NCI-H2081 (cell line): Measurements from ENCODE around the gene AKT3.

ENCODE experiments used
- DNase-seq, 2 experiments: peaks; one replicate each; lab custom pipeline; 2025; lab: John Stamatoyannopoulos, UW

The AKT3 gene

DNA sequence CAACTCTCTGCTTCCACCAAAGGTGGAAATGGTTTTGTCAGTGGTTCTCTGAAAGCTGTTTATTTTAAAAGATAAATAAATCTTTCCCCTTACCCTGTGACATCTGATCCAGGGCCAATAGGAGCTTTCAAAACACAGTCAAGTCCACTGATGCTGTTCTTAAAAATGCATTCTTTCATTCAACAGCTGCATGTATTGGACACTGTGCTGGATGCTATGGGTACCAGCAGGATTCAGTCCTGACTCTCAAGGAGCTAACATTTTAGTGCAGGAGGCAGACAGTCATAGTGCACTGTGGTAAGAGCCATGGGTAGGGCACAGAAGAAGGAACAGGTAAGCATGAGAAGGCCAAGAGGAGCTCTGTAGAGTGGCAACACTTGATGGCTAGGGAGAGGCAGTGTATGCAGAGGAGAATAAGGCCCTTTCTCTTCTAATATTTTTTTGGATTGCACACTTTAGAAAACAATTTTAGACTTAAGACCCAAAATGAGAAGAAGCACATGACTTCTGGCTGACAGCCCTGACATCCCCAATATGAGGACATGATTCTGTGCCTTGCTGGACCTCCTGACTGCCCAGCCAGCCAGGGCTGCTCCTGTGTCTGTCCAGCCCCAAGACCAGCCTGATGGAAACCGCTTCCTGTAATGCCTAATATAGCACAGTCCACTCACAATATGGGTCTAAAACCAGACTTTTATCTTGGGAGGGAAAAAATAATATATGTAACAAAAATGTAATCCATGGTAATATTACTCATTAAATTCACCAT lies 386.9 kb downstream of the AKT3 start:
- DNase-seq, result no peak

- DNase-seq, result no peak
Measured at GRCh38 chr1:243461700-243462099, 388.3 kb downstream of the AKT3 start.

DNA sequence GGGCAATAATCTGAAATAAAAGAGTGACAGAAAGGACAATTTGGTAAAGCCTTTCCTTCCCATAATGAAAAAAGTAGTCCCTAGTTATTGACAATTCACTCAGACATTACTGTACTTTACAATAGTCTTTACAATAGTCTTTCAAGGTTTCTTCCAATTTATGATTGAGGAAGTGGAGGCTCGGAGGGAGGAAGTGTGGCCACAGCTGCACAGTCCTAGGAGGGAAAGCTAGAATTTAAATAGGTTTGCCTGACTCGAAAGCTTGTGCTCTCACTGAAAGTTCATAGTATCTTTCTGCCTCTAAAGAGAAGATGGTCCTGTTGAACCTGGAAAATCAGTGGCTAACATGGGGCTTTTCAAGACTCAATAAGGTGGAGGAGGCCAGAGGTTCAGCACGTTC lies 391.0 kb downstream of the AKT3 start:
- no peak for DNase-seq

- DNase-seq, result peak in 1 of 2 experiments; percentile 51
Measured at GRCh38 chr1:243457363-243457982, 392.6 kb downstream of the AKT3 start.

GRCh38 chr1:243455760-243456651 lies 394.0 kb downstream of the AKT3 start:
- no peak for DNase-seq

DNA sequence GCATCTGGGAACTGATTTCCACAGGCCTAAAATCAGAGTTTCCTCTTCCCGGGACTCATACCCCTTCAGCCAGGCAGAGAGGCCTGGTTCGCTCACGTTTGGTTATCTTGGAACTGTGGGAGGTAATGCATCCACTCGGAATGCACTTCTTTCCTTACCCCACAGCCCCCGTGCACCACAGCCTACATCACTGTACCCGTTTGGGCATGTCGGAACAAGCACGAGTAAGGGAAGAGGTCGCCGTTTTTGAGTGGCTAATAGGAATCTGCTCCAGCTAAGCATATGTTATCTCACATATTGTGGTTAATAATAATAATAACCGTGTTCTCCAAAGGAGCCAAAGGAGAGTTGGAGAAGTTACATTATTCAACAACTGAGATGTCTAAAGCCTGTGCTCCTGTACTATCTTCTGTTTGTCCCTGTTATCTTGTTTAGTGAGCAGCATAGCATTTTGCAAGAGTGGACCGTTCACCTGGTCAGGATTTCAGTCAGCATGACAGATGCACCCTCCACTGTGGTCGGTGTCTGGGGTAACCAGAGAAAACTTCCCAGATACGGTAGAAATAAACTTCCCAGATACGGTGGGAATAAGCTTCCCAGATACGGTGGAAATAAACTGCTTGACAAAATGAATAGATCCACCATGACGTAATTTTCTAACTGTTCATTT lies 395.6 kb downstream of the AKT3 start:
- no peak for DNase-seq

- no peak for DNase-seq
Measured at GRCh38 chr1:243452092-243452491, 398.0 kb downstream of the AKT3 start.

- no peak for DNase-seq
Measured at GRCh38 chr1:243449373-243449772, 400.7 kb downstream of the AKT3 start.

DNA sequence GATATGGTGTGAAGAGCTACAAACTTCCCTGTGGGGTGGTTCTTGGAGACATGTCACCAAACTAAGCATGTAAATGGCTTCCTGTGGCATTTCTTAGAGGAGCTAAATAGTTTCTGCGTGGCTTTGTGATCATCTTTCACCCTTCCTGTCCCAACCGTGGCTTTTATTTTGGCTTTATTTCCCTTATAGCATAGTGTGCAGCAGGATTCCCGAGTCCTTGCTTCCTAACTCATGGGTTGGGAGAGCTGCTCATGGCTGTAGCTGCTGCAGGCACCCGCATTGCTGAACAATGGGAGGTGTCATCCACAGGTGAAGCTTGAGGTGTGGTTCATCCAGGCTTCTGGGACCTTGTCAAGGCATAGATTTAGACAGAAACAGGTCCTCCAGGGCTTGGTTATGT lies 402.2 kb downstream of the AKT3 start:
- no peak for DNase-seq

GRCh38 chr1:243447347-243447746 lies 402.7 kb downstream of the AKT3 start:
- DNase-seq, result no peak

DNA sequence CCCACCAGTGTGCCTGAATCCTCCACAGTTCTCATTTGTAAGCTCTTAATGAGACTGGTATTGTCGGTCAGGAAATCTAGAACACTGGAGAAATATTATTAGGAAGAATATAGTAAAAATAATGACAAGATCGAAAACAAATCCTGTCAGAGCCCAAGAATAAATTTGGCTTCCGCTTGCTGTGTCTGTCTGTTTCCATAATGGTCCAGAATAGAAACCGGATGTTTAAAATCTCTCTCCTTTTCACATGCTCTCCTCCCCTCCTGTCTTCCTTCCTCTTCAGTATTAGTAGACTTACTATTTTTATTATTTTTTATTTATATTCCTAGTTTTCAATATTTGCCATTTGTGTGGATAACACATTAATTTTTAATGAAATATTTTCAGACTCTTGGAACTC lies 406.5 kb downstream of the AKT3 start:
- no peak for DNase-seq

DNA sequence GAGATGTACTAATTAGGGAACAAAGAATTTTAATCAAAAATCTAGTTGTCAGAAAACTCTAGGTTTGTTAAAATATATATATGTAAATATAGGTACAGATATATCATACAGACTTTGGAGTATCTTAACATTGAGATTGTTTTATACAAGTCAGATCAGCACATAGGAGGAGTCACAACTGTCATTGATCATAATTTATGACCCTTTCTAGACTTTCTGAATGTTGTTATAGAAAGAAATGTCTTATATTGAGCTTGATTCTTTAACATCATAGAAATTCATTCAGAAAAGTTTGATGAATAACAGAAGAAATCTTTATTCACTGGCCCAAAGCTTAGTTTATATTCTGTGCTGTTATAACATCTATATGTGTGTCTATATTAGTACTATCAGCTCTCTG lies 408.4 kb downstream of the AKT3 start:
- no peak for DNase-seq

- DNase-seq, result peak; percentile 14 to 40
Measured at GRCh38 chr1:243440406-243440805, 409.6 kb downstream of the AKT3 start.

DNA sequence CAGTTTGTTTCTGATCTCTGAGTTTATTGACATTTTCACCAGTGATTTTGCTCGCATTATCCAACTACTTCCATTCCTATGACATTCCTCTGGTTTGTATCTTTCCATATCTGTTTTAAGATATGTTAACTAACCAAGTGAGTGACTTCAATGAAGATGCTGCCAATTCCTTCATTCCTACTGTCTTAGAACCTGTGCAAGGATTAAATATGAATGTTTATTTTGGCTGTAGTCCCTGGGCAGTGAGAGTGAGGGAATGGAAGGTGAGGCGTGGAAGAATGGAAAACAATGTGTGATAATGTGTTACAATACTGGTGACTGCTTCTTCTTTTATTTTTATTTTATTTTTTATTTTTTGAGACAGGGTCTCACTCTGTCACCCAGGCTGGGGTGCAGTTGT lies 411.2 kb downstream of the AKT3 start:
- DNase-seq, result no peak
